ENCODE data around the gene TMEM244. TPM values are rescaled to one million over a fixed set of nuclear protein-coding genes. Genes with fewer than 3 reads are reported as not detected.

TMEM244 gene
- 0.45 TPM in 1 of 2 replicates, not detected in the other for total RNA-seq (ENCODE audit: low replicate concordance)

GRCh38 chr6:129860908-129861665 is at the start of gene TMEM244:
TSS of gene TMEM244 (minus strand) at chr6:129861315. CDS start at chr6:129861188, 127 bp downstream.
- peak; percentile 63 for DNase-seq (ENCODE audit: low read depth)
- no peak within 1 kb of the TSS for H3K4me3 ChIP-seq (ENCODE audit: low read depth, low read length)
- TF ChIP-seq CTCF (IDR thresholded peaks at IDR 0.05; ENCODE audit: insufficient read depth, low read length): no peak

- no peak for DNase-seq (ENCODE audit: low read depth)
- no peak overlapping the region for H3K4me3 ChIP-seq (ENCODE audit: low read depth, low read length)
- TF ChIP-seq CTCF (IDR thresholded peaks at IDR 0.05; ENCODE audit: insufficient read depth, low read length): no peak
These were observed 47.7 kb upstream of the TMEM244 start for GRCh38 chr6:129908858-129909257.

- H3K4me3 ChIP-seq (ENCODE audit: low read depth, low read length): no peak overlapping the region
- no peak for TF ChIP-seq CTCF (IDR thresholded peaks at IDR 0.05; ENCODE audit: insufficient read depth, low read length)
- no peak for DNase-seq (ENCODE audit: low read depth)
These were observed 47.2 kb upstream of the TMEM244 start for GRCh38 chr6:129908356-129908755.

GRCh38 chr6:129906515-129907077 is 45.5 kb upstream of the TMEM244 start:
- DNase-seq (ENCODE audit: low read depth): no peak
- no peak for TF ChIP-seq CTCF (IDR thresholded peaks at IDR 0.05; ENCODE audit: insufficient read depth, low read length)
- H3K4me3 ChIP-seq (ENCODE audit: low read depth, low read length): no peak overlapping the region

GRCh38 chr6:129903082-129903481 is 42.0 kb upstream of the TMEM244 start:
- H3K4me3 ChIP-seq (ENCODE audit: low read depth, low read length): no peak overlapping the region
- TF ChIP-seq CTCF (IDR thresholded peaks at IDR 0.05; ENCODE audit: insufficient read depth, low read length): no peak
- DNase-seq (ENCODE audit: low read depth): peak; percentile 5

- H3K4me3 ChIP-seq (ENCODE audit: low read depth, low read length): no peak overlapping the region
- no peak for DNase-seq (ENCODE audit: low read depth)
- TF ChIP-seq CTCF (IDR thresholded peaks at IDR 0.05; ENCODE audit: insufficient read depth, low read length): no peak
These were observed 41.6 kb upstream of the TMEM244 start for GRCh38 chr6:129902681-129903080.
